GM18519 (cell line): ENCODE results near the gene SNTG2.

ENCODE experiments used
- ATAC-seq: cut with Tn5 transposase; IDR thresholded peaks from one replicate; pipeline ENCODE4 v1.9.1; 2021; ENCODE audit warnings: mild to moderate bottlenecking, moderate library complexity; ENCODE audit not compliant: unreplicated experiment, low FRiP score

The SNTG2 gene

DNA sequence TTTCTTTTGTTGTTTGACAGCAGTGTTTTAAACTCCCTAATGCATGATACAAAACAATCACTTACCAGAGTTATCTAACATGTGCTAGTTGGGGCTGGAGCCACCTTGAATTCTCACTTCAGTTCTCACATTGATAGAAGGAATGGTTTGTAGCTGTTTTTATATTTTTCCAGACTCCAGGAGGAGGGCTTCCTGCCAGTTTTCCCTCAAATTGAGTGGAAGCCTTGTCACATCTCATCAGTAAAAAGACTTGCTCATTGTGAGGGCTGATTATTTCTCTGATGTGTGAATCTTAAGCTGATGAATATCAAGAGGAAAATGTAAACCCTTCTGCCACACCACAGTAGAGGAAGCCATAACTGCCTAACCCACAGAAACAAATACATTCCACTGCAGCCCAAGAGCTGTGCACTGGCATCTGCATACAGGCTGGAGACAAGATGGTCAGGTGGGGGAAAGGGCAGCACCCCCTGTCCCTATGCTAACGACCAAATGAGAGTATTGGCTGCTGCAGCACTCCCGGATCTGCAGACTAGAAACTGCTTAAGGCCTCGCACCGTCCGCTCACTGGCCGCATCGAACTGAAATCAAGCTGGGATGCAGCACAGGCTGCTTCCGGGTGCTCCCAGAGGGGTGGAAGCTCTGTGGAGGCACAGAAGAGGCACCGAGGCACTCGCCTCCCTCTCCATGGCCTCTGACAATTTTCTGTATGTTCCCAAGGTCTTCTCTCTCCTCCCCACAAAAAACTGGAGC is 388.9 kb downstream of the SNTG2 start:
- ATAC-seq = no peak

DNA sequence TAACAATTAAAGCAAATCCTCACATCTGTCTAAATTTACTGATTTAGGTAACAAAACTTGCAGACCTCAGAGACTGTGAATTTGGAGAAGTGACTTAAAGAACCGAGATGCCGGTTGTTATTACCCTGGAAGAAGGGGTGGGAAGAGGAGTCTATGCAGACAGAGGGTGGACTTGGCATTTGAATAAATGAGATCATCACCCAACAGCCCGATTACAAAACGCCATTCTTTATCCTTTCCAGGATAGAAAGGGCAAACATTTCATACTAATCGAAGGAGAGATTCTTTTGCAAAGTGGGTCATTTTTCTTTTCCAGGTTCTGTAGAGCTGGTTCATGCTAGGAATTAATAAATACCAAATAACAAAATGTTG is 389.5 kb downstream of the SNTG2 start:
- ATAC-seq = no peak

DNA sequence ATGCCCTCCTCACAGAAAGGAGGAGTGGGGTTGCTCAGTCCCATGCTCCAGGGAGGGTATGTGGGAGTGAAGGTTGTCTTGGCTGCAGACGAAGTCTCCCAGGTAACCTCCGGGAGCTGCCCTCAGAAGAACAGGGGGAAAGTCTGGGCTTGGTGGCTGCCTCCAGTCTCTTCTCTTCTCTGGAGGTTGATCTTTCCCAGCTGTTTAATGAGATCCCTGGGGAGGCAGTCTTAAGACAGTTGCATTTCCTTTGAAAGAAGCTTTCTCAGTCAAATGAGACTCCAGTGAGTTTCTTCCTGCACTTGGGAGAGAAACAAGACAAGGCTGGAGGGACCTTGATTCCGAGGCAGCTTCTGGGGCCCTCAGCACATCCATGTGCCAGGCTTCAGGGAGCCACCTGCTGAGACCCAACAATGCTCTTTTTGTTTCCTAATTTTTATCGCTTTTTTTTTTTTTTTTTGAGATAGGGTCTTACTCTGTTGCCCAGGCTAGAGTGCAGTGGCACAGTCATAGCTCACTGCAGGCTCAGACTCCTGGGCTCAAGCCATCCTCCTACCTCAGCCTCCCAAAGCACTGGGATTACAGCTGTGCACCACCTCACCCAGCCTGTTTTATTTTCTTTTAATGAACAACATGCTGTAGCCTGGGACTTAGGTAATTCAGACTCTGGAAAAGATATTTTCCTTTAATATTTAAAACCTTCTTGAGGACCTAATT is 390.9 kb downstream of the SNTG2 start:
- ATAC-seq = no peak

DNA sequence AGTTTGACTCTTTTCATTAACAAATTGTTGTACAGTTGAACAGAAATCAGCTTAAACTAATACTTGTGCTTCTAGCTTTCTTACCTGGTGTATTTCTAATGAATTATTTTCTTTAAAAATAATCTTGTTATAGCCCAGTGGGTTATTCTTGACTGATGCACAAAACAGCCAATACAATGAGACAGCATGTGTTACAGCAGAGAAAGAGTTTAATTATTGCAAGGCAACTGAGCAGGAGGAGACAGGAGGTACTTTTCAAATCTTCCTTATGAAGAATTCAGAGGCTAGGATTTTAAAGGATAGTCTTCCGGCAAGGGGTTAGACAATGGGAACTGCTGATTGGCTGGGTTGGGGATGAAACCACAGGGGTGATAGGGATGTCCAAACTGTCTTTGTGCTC is 398.1 kb downstream of the SNTG2 start:
- no peak for ATAC-seq

DNA sequence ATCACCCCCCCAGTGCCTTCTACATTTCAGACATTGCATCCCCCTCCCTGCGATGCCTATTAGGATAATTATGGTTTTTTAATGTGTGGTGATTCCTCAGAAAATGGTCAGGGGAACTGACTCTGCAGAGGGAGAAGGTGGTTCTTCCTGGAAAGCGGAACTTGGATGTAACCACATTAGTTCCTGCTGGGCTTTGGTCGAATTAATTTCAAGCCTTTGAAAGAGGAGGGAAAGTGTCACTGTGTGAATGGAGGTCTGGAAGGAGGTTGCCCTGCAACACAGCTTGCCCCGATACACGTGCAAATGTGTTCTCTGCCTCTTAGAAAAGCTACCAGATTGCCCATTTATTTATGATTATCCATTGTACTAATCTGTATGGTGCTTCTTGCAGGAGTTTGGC is 399.5 kb downstream of the SNTG2 start:
- ATAC-seq = no peak

DNA sequence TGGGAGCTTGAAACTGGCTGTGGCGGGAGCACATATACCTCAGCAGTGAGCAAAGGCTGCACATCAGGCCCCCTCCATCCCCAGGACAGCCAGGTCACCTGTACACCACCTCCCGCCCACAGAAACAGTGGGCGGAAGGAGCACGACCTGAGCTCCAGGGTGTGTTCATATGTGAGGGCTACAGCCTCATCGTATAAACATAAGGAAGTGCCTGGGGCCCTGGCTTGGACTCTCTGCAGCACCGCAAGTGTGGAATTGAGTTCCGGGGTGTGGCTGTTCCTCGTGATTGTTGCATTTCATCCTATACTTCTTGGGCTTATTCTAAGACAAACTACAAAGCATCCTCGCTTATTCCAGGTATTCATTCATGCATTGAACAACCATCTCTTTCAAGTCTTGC is 402.5 kb downstream of the SNTG2 start:
- ATAC-seq = no peak

DNA sequence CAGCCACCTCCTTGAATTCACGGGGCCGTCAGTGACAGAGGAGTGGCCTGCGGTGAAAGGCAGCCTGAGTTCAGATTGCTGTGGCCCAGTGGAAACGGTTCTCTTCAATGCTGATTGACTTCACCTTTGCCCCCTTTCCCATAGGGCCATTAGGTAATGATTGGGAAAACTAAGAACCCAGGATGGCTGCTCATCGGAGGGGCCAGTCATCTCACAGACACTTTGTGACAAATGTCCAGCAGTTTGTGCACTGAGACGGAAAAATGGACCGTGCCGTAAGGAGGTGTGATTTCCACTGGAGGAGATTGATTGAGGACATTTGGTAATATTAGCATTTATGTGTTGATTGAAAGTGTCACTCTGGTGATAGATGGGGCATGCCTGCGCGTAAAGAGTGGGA is 402.9 kb downstream of the SNTG2 start:
- no peak for ATAC-seq

DNA sequence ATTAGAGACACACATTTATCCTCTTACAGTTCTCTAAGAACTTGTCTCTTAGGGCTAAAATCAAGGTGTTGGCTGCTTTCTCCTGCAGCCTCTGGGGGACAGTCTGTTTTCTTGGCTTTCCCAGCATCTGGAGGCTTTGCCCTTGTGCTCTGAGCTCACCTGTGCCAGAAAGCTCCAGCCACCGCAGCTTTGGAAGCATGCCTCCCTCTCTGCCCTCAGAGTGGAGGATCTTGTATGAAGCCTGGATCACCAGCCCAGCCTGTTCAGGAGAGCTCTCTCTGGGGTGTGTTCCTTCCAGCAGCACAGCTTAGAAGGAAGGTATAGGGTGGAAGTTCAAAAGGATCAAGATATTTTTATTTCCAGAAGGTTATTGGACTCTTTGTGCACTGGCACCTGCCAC is 409.5 kb downstream of the SNTG2 start:
- no peak for ATAC-seq

DNA sequence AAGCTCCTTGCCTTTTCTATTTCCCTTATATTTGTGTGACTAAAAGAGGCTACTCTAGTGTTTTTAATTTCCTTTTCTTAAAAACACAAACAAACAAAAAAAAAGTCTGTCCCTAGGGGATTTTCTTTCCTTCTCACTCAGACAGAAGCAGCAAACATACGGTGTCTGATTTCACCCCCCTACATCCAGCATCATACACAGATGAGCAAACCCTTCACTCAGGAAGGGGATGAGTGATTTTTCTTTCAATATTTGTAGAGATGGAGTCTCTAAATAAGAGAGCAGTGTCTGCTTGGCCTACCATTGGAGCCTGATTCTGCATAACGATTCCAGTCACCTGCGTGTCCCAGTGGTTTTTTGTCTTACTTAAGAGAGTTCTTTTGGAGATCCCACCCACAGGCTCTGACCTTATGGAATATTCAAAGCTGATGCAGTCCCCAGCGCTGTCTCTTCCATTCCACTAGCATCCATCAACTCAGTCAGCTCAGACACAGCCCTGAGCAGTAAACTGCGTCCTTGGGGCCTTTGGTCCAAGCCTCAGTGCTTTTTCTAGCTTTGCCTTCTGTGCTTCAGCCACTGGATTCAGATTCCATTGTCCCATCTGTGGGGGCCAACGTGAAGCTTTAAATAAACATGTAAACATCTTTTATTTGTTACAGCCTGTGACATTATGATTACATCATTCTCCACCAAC is 410.1 kb downstream of the SNTG2 start:
- no peak for ATAC-seq

DNA sequence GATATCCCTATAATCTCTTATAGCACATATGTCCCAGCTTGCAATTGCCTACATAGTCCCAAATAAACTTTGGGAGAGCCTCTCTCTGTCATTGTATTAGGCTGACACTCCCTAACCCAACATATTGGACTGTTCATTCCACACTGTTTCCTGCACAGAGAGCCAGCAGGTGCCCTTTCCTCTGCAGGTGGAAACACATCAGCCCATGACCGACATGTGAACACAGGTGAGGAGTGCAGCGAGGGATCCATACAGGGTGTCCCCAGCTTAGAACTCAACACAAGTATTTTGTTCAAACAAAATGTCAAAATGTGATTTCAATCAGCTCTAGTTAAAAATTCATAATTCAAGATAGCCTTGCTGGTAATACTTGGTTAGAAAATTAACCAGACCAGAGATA is 412.7 kb downstream of the SNTG2 start:
- no peak for ATAC-seq

DNA sequence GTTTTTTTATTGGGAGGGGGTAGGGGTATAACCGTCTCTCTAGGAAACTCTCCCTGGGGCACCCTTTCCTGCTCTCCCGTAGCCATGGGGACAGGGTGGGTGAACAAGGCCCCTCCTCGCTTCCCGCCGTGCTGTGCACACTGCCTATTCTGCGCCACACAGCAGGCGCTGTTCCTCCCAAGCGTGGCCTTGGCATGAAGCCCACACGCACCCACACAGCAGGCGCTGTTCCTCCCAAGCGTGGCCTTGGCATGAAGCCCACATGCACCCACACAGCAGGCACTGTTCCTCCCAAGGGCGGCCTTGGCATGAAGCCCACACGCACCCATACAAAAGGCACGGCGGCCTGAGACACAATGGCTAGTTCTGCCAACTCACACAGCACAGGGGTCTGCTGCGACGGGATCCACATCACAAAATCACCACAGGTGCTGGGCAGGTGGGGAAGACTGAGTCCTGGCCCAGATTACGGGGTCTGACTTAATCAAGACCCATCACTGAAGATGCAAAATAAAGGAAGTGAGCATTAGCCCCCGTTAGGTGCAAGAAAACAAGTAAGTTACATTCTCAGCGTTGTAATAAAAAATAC is 416.0 kb downstream of the SNTG2 start:
- ATAC-seq = no peak

DNA sequence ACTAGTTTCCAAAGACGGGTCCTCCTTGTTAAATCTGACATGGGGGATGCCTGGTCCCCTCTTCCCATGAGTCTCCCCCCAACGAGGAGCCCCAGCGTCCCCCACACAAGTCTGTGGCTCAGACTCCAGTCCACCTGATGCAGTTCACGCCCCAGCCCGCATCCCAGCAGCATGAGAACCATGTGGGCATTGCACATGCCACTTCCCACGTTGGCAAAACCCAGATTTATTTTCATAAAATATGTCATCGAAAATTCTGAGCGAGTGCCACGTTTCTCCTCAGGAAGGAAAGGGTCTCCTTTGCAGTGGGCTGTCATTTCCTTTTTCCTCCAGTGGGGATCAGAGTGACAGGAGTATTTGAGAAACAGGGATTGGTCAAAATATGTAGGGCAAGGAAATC is 417.0 kb downstream of the SNTG2 start:
- no peak for ATAC-seq

DNA sequence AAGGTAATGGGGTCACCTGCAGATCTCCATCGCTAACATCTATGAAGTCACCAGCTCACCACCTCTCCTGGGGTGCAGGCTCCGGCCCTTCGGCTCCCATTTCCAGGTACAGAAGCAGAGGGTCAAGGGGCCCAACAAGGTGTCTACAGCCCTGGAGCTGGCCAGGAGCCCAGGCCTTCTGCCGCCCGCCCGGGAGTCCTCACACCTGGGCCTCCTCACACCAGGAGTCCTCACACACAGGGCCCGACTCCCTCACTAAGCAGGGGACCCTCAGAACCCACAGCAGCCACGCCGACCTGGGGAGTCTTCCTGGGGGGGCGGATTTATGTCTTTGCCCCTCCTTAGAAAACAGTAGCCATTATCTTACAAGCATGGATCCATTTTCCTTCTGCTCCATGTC is 419.3 kb downstream of the SNTG2 start:
- ATAC-seq = no peak

DNA sequence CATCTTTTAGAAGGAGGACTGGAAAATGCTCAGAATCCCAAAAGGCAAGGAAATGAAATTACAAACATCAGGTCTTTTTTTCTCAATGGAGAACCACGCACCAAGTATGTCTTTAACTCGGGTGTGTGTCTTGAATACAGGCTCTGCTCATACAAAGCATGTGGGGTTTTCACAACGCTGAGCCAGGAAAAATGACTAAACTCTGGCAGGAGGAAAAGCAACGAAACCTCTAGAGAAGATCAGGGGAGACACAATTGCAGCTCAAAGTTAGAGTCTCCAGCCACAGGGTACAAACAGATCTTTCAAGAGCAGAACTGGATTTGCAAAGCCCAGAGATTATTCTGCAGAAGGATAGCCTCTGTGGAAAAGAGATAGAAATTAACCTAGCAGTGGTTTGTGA is 419.8 kb downstream of the SNTG2 start:
- no peak for ATAC-seq

DNA sequence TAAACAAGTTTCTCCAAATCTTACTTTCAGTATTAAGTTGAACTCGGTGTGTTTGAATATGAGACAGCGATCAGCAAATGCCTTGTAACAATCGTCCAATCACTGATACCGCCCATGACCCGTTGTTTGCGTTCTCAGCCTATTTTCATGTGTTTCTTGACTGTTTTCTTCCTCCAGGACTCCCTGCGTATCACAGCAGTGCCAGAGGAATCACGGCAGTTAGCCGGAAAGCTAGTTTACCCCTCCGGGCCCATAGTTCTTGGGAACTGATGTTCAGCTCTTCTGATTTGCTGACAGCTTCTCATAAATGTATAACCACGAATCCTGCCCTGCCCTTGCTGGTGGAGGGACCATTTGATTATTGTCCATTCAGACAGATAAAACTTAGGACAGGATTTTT is 420.4 kb downstream of the SNTG2 start:
- no peak for ATAC-seq

DNA sequence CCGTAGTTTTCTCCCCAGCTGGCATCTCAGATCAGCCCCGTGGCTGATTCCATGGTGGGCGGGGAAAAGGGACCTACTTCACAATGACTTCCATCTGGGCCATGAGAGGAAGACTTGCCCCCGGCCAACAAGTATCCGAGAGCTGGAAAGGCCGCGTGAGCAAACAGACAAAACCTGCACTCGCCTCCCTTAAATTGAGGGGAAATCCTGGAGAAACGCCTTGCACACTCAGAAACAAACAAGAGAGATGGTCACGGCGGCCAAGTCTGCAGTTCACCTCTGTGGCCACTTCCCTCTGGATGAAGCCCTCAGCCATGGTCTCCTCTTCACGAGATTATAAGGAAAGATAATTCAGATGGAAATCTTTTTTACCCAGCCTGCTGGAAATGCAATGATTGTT is 423.2 kb downstream of the SNTG2 start:
- ATAC-seq = no peak

DNA sequence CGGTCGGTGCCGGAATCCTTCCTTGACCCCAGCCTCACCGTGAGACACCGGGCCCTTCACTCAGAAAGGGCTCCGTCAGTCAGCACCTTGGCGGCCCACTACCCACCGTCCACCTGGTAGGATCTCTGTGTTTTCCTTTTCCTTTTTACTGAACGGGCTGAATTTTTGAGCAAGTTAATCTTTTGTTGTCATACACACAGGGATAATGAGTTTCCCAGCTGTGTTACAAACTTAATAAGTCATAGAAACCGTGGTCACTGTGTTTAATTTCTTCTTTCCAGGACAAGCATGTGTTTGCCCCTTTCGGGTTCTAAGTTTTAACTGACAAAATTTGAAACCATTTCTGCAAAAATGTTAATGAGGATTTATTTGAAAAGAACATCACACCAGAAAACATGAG is 423.6 kb downstream of the SNTG2 start:
- no peak for ATAC-seq

DNA sequence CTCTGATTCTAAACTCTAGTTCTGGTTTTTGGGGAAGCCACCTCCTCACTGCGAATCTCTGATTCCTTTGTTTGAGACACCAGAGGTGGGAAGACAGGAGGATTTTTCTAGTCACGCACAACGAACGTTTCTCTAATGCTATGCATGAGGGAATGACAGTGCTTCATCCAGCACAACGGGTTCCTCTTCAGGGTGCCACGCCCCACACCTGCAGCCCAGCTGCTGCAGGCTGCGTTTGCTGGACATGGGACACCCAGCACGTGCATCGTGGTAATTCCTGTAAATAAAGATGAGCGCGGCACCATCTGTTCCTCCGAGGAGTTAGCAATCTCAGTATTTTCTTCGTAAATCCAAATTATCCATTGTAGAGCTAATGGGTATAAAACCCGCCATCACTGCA is 425.1 kb downstream of the SNTG2 start:
- no peak for ATAC-seq

DNA sequence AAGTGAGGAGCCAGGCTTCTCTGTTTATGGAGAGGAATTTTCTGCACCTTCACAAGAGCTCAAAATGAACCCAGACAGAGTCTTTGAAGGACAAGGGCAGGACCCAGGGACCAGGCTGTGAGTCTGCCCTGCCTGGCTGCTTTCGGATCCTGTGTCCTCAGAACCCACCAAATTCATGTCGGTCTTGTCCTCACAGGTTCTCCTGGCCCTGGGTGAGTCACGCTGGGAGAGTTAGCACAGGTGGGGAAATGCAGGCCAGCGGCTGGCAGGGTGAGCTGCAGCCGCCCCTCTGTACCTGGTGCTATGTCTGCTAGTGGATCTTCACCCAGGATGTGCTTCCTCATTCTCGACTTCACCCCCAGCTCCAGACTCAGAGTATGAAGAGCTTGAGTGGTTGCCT is 426.8 kb downstream of the SNTG2 start:
- ATAC-seq = no peak

DNA sequence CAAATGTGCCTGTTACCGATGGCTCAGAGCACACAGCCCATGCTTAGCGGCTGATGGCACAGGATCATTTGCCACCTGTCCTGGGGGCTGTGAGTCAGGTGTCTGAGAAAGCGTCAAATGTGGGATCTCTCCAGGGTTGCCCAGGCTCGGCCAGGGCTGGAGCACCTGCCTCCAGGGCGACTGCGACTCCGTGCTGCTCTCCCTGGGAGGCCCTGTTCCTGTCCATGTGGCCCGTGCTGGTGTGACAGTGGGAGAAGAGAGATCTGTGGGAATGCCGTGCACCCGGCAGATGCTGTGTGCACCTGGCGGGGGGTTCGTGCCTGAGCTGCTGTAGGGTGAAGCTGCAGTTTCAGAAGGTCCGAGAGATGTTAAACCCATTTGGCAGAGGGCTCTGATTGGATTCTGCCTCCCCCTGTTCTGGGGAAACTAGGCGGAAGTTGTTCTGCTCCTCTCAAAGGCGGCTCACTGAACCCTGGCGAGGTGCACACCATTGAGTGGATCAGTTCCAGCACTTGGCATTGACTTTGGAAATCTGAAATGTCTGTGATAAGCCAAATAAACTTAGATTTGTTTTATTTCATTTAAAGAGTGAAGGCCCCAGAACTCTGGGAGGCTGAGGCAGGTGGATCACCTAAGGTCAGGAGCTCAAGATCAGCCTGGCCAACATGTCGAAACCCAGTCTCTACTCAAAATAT is 428.0 kb downstream of the SNTG2 start:
- ATAC-seq = no peak

DNA sequence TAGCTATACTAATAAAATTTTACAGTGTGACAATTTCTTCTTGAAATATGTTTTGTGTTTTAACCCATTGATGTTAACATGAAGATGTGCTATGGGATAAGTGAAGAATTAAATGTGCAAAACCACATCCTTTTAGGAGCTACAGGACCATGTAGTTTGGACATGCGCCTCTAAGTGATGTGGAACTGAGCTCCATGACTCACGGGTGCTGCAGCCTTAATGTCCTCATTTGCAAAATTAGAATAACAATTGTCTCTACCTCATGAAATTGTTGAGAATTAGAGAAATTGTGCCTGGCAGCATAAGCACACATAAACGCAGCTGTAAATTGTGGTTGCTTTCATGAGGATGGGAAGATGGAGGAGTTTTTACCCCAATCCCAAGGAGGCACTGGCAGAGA is 431.0 kb downstream of the SNTG2 start:
- no peak for ATAC-seq
